Kidney epithelial cell (primary cell): ENCODE results near the gene ATXN7L1. TPM values are rescaled to one million over a fixed set of nuclear protein-coding genes. Genes with fewer than 3 reads are reported as not detected.
A peak's percentile ranks its signal among the peaks of the same experiment; 100 is the strongest.

Source experiments
- DNase-seq: peaks from one replicate; pipeline ENCODE4 v3.0.0-alpha.2; 2010; ENCODE audit warnings: low read depth
- H3K27me3 ChIP-seq: 2 replicates; pipeline ENCODE4 v1.6.0; 2011; ENCODE audit warnings: low read length; ENCODE audit not compliant: control insufficient read depth, insufficient read depth
- H3K36me3 ChIP-seq: 2 replicates; pipeline ENCODE4 v1.5.1; 2011; ENCODE audit warnings: low read length; ENCODE audit not compliant: control insufficient read depth, insufficient read depth
- H3K4me3 ChIP-seq: 2 replicates; pipeline ENCODE4 v1.5.1; 2011; ENCODE audit warnings: low read depth, mild to moderate bottlenecking, control low read depth, low read length
- total RNA-seq: library from RNA; depleted of rRNA; stranded (reverse); fragments of >200 nt; gene quantifications from 2 replicates; pipeline ENCODE4 v1.2.3, GENCODE V29; 2015
- TF ChIP-seq, protein P1 (sequence below): IDR thresholded peaks from 2 replicates; pipeline ENCODE4 v1.5.1; 2011; ENCODE audit warnings: mild to moderate bottlenecking, moderate library complexity, low read length, control low read depth, inconsistent platforms; ENCODE audit not compliant: insufficient read depth, poor library complexity, severe bottlenecking

ATXN7L1 gene
- total RNA-seq, 1 donor from 2014 or later = 2.4 TPM

DNA sequence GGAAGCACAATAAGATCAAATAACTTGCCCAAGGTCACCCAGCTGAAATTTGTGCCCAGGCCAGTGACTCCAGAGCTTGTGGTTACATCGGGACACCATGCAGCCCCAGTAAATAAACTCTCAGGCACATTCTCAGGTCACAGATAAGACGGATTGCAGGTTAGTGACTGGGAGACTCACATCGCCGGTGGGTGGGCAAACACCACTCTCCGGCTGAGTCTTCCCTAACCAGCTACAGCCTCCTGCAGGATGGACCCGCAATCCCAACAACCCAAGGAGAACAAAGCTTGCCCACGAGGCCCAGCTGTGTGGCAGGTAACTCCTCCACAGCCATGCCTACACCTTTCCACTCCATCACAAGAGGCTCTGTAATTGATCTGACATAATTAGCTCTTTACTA is 213.4 kb downstream of the ATXN7L1 start:
- TF ChIP-seq, protein P1, sequence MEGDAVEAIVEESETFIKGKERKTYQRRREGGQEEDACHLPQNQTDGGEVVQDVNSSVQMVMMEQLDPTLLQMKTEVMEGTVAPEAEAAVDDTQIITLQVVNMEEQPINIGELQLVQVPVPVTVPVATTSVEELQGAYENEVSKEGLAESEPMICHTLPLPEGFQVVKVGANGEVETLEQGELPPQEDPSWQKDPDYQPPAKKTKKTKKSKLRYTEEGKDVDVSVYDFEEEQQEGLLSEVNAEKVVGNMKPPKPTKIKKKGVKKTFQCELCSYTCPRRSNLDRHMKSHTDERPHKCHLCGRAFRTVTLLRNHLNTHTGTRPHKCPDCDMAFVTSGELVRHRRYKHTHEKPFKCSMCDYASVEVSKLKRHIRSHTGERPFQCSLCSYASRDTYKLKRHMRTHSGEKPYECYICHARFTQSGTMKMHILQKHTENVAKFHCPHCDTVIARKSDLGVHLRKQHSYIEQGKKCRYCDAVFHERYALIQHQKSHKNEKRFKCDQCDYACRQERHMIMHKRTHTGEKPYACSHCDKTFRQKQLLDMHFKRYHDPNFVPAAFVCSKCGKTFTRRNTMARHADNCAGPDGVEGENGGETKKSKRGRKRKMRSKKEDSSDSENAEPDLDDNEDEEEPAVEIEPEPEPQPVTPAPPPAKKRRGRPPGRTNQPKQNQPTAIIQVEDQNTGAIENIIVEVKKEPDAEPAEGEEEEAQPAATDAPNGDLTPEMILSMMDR = no peak
- DNase-seq = no peak
- Histone ChIP-seq H3K36me3 (no peaks in the 10 kb centered on the region), H3K27me3 (no peaks in the 10 kb centered on the region), H3K4me3 (no peak overlapping the region)

- Histone ChIP-seq H3K4me3 (no peak overlapping the region), H3K27me3 (no peaks in the 10 kb centered on the region), H3K36me3 (no peaks in the 10 kb centered on the region)
- DNase-seq = no peak
- TF ChIP-seq, protein P1 = no peak
Measured at GRCh38 chr7:105661625-105662024, 214.8 kb downstream of the ATXN7L1 start.

- DNase-seq = no peak
- H3K4me3 ChIP-seq = no peak overlapping the region
- H3K36me3 ChIP-seq = no peaks in the 10 kb centered on the region
- no peaks in the 10 kb centered on the region for H3K27me3 ChIP-seq
- TF ChIP-seq, protein P1 = peak; percentile 62
Measured at GRCh38 chr7:105656922-105657521, 219.4 kb downstream of the ATXN7L1 start.

GRCh38 chr7:105655500-105656380 is 220.7 kb downstream of the ATXN7L1 start:
- Histone ChIP-seq H3K36me3 (no peaks in the 10 kb centered on the region), H3K4me3 (no peak overlapping the region), H3K27me3 (no peaks in the 10 kb centered on the region)
- TF ChIP-seq, protein P1 = no peak
- no peak for DNase-seq

GRCh38 chr7:105655067-105655466 is 221.3 kb downstream of the ATXN7L1 start:
- DNase-seq = no peak
- Histone ChIP-seq H3K27me3 (no peaks in the 10 kb centered on the region), H3K36me3 (no peaks in the 10 kb centered on the region), H3K4me3 (no peak overlapping the region)
- TF ChIP-seq, protein P1 = no peak
